GM21515 (cell line): ENCODE results near the gene FTO.

Experiments used
- ATAC-seq: cut with Tn5 transposase; IDR thresholded peaks from one replicate; pipeline ENCODE4 v1.9.1; 2021; ENCODE audit not compliant: unreplicated experiment

FTO gene

GRCh38 chr16:54110016-54110981, 406.3 kb downstream of the FTO start:
- no peak for ATAC-seq

GRCh38 chr16:54112451-54113206, 408.7 kb downstream of the FTO start:
- no peak for ATAC-seq

- ATAC-seq, result no peak
Measured at GRCh38 chr16:54115558-54115957, 411.6 kb downstream of the FTO start.

GRCh38 chr16:54116124-54116655, 412.2 kb downstream of the FTO start:
- ATAC-seq, result no peak

- no peak for ATAC-seq
Measured at GRCh38 chr16:54118846-54119245, 414.9 kb downstream of the FTO start.

- ATAC-seq, result no peak
Measured at GRCh38 chr16:54120846-54121480, 417.0 kb downstream of the FTO start.

GRCh38 chr16:54121539-54122295, 417.8 kb downstream of the FTO start:
- no peak for ATAC-seq

- ATAC-seq, result no peak
Measured at GRCh38 chr16:54123766-54124165, 419.8 kb downstream of the FTO start.

GRCh38 chr16:54125751-54126655, 422.0 kb downstream of the FTO start:
- ATAC-seq, result no peak

- no peak for ATAC-seq
Measured at GRCh38 chr16:54126907-54127306, 423.0 kb downstream of the FTO start.

- ATAC-seq, result no peak
Measured at GRCh38 chr16:54128629-54129234, 424.8 kb downstream of the FTO start.

GRCh38 chr16:54129810-54130209, 425.9 kb downstream of the FTO start:
- no peak for ATAC-seq

GRCh38 chr16:54135361-54136275, 431.7 kb downstream of the FTO start:
- no peak for ATAC-seq

- ATAC-seq, result no peak
Measured at GRCh38 chr16:54136276-54136625, 432.3 kb downstream of the FTO start.

GRCh38 chr16:54140057-54140787, 436.3 kb downstream of the FTO start:
- no peak for ATAC-seq

- ATAC-seq, result no peak
Measured at GRCh38 chr16:54140788-54141136, 436.8 kb downstream of the FTO start.

- no peak for ATAC-seq
Measured at GRCh38 chr16:54142787-54143186, 438.8 kb downstream of the FTO start.

GRCh38 chr16:54143410-54143809, 439.5 kb downstream of the FTO start:
- ATAC-seq, result no peak
